A673 (cell line): Measurements from ENCODE around the gene FMNL3. TPM values are rescaled to one million over a fixed set of nuclear protein-coding genes. Genes with fewer than 3 reads are reported as not detected.

Source experiments
- BruUV-seq: library from RNA; stranded (reverse); fragments of 400-500 nt; replicated peaks from 2 replicates; lab custom pipeline; 2021; lab: Mats Ljungman, UMichigan
- CTCF ChIA-PET: fragments of 300-600 bp; sonication (Branson Sonifier 250); formaldehyde crosslinking; loops from one replicate; lab custom pipeline; 2022; ENCODE audit warnings: antibody characterized with exemption; lab: Charles Lee
- POLR2A ChIA-PET: fragments of 300-600 bp; sonication (Branson Sonifier 250); formaldehyde crosslinking; loops from one replicate; lab custom pipeline; 2022; ENCODE audit warnings: antibody characterized with exemption; ENCODE audit not compliant: low non-redundant PET; lab: Charles Lee
- DNase-seq: peaks from one replicate; pipeline ENCODE4 v3.0.0-alpha.2; 2015; ENCODE audit warnings: low spot score
- H3K27ac ChIP-seq: fragments of 200-600 bp; sonication (generic); 2 replicates; pipeline ENCODE4 v1.5.1; 2016; ENCODE audit warnings: mixed run types, low read depth, mild to moderate bottlenecking, mixed read lengths, antibody characterized with exemption, low read length; ENCODE audit not compliant: poor library complexity, severe bottlenecking
- H3K27me3 ChIP-seq: fragments of 200-600 bp; sonication (generic); replicated peaks from 2 replicates; pipeline ENCODE4 v1.6.1; 2017; ENCODE audit warnings: mixed run types, low read depth, mild to moderate bottlenecking, mixed read lengths, antibody characterized with exemption, low read length; ENCODE audit not compliant: insufficient read depth, poor library complexity
- H3K36me3 ChIP-seq: fragments of 200-600 bp; sonication (generic); 2 replicates; pipeline ENCODE4 v1.6.1; 2016; ENCODE audit warnings: mixed run types, mild to moderate bottlenecking, mixed read lengths, antibody characterized with exemption, low read length; ENCODE audit not compliant: insufficient read depth, poor library complexity, severe bottlenecking
- H3K4me1 ChIP-seq: fragments of 200-600 bp; sonication (generic); 2 replicates; pipeline ENCODE4 v1.6.1; 2017; ENCODE audit warnings: mixed run types, mild to moderate bottlenecking, mixed read lengths, antibody characterized with exemption, low read length; ENCODE audit not compliant: insufficient read depth, poor library complexity, severe bottlenecking
- H3K4me3 ChIP-seq: fragments of 200-600 bp; sonication (generic); 2 replicates; pipeline ENCODE4 v1.5.1; 2016; ENCODE audit warnings: low read depth, mixed run types, mild to moderate bottlenecking, mixed read lengths, low read length; ENCODE audit not compliant: poor library complexity, severe bottlenecking
- H3K9me3 ChIP-seq: fragments of 200-600 bp; sonication (generic); 2 replicates; pipeline ENCODE4 v1.6.1; 2016; ENCODE audit warnings: mixed run types, low read depth, mild to moderate bottlenecking, mixed read lengths, antibody characterized with exemption, low read length; ENCODE audit not compliant: poor library complexity, severe bottlenecking
- CTCF ChIP-seq: fragments of 300-800, 200-600 bp; sonication (generic); conservative IDR thresholded peaks from 2 replicates; pipeline ENCODE4 v1.5.1; 2017; ENCODE audit warnings: low read depth, mild to moderate bottlenecking, antibody characterized with exemption, low read length, moderate library complexity, mixed read lengths
- EZH2 ChIP-seq: fragments of 200-600 bp; sonication (generic); IDR thresholded peaks from 2 replicates; pipeline ENCODE4 v1.6.1; 2017; ENCODE audit warnings: borderline replicate concordance, low read depth, mild to moderate bottlenecking, mixed read lengths, antibody characterized with exemption, low read length; ENCODE audit not compliant: poor library complexity, severe bottlenecking
- intact Hi-C: fragments of 100-400 bp; cut with micrococcal nuclease; formaldehyde crosslinking; loops from one replicate; pipeline ENCODE4 v1.10.0; 2022; ENCODE audit not compliant: unreplicated experiment
- total RNA-seq: library from RNA; stranded (reverse); gene quantifications from 2 replicates; pipeline ENCODE4 v1.2.3, GENCODE V29; 2021

Gene FMNL3
- total RNA-seq, 1 experiment from 2014 or later = 22.0 TPM

DNA sequence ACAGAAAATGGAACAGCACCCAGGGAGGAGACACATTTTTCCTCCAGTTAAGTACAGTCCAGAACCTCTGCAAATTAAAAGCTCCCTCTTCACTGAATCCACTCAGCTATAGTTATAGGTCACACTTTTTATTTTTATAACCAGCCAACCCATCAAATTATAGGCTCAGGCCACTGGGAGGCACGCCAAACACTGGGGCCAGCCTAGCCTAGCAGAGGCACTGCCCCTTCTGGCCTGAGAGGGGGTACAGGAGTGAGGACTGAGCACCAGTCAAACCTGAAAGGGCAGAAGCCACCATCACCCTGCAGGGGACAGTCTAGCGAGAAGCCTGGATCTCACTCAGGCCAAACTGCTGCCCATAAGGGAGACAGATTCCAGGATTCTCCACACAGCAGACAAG lies 19.3 kb downstream of the FMNL3 start:
- H3K4me3 ChIP-seq = no peak overlapping the region
- no peak for TF ChIP-seq EZH2
- no peak for TF ChIP-seq CTCF
- POLR2A ChIA-PET = no interaction called here

GRCh38 chr12:49684310-49684854 lies 22.8 kb downstream of the FMNL3 start:
- no peaks in the 10 kb centered on the region for H3K27me3 ChIP-seq
- H3K4me3 ChIP-seq = no peak overlapping the region
- no TSS peak for BruUV-seq
- TF ChIP-seq CTCF (no peak), EZH2 (no peak)
- peaks cover 17% of the 10 kb centered on the region for H3K4me1 ChIP-seq
- intact Hi-C loops = no loop called here
- H3K27ac ChIP-seq = no peak overlapping the region
- no peaks in the 10 kb centered on the region for H3K9me3 ChIP-seq
- H3K36me3 ChIP-seq = no peaks in the 10 kb centered on the region
- CTCF ChIA-PET = interaction anchor here (0.5 kb wide), 1 partner anchor 9 kb away, joined by 7 read pairs; no protein-coding TSS in a partner anchor
- POLR2A ChIA-PET = interaction anchor here (0.5 kb wide), 1 partner anchor 123 kb away, joined by 3 read pairs; no protein-coding TSS in a partner anchor
- no peak for DNase-seq

More for the DNA sequence above, 19.3 kb downstream of the FMNL3 start:
- peaks cover 17% of the 10 kb centered on the region for H3K4me1 ChIP-seq
- DNase-seq = no peak
- no peaks in the 10 kb centered on the region for H3K27me3 ChIP-seq
- BruUV-seq = no TSS peak
- H3K36me3 ChIP-seq = no peaks in the 10 kb centered on the region
- CTCF ChIA-PET = no interaction called here
- H3K27ac ChIP-seq = no peak overlapping the region
- no peaks in the 10 kb centered on the region for H3K9me3 ChIP-seq
- intact Hi-C loops = no loop called here

DNA sequence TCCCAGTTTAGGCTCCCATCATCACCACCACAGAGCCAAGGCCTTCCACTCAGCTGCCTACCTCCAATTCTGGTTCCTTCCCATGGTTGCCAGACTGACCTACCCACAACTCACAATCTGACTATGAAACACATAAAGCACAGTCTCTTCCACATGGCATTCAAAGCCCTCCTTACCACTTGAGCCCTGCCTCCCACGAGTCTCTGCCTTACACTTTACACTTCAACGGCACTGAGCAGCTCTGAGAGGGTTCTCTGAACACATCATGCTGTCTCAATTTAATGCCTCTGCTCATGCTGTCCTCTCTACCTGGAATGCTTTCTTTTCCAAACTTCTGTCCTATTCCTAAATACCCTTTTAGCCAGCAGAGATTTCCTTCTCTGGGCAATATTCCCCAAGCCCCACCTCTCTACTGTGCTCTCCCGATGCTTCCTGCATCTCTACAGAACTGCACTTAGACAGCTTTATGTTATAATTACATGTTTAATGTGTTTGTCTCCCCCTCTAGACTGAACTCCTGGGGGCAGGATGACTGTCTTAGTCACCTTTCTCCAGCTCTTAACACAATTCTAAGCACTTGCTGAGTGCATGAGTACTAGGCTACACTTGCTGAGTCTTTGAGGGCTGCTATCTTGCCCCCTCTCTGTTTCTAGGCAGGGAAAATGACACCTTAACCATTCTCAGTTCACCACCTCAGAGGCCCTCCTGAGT lies 23.5 kb downstream of the FMNL3 start:
- Histone ChIP-seq H3K27ac (no peak overlapping the region), H3K4me3 (no peak overlapping the region), H3K36me3 (no peaks in the 10 kb centered on the region), H3K27me3 (no peaks in the 10 kb centered on the region), H3K4me1 (peaks cover 17% of the 10 kb centered on the region), H3K9me3 (no peaks in the 10 kb centered on the region)
- TF ChIP-seq CTCF (no peak), EZH2 (no peak)
- no peak for DNase-seq
- CTCF ChIA-PET = no interaction called here
- intact Hi-C loops = no loop called here
- BruUV-seq = no TSS peak
- POLR2A ChIA-PET = interaction anchor here (0.5 kb wide), 1 partner anchor 123 kb away, joined by 3 read pairs; no protein-coding TSS in a partner anchor
